Right renal cortex interstitium (tissue), 3 donors: ENCODE measurements around the gene MTUS2. TPM values are rescaled to one million over a fixed set of nuclear protein-coding genes. Genes with fewer than 3 reads are reported as not detected.

Experiments used
- DNase-seq, 3 donors: peaks; one replicate each; pipeline ENCODE4 v3.0.0-alpha.2; 2013; ENCODE audit warnings: low read depth in 3 of 3, low spot score in 2 of 3
- polyA plus RNA-seq, 3 donors: library from polyadenylated mRNA; unstranded; fragments of 120-200 nt; gene quantifications; one replicate each; pipeline ENCODE4 v1.2.1, GENCODE V29; 2013; ENCODE audit not compliant: insufficient read length in 3 of 3

MTUS2 gene
- 1 to 10 TPM in 2 of 3 donors, under 1 TPM in 1; 0.47 to 1.1 (median 1.0) TPM for polyA plus RNA-seq

DNA sequence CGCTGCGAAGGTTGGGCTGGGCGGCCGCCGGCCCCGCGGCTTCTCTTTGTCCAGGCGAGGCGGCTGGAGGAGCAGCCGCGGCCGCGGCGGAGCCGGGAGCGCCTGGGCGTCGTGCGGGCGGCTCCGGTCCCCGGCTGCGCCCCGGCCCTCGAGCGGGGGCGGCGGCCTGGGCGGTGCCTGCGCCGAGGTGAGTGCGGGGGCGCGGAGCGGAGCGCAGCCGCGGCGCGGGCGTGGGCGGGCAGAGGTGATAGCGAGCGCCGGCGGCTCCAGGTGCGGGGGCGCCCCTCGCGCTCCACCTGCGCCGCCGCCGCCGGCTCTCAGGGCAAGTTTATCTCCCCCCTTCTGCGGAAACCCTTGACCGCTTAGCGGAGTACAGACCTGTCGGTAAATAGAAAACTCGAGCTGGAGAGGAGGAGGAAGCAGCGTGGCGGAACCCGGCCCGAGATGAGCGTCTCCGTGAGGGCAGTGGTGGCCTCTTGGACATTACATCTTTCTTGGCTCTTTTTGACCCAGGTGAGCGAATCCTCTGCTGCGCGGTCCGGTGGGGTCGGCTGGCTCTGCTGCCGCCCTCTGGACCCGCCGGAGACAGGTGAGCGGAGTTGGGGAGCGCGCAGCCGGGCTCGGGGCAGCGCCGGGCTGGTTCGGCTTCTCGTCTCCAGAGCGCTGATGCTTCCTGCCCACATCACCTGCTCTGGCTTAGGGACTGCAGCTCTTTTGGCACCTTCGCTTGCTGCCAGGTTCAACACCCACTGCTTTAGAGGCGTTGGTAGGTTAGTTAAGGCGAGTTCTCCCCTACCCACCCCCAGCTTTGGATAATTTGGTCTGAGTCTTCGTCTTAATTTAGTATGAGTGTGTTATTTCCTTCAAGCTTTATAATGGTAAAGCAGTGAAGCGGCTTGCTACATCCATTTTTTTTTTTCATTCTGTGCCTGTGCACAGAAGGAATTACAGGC is at the start of gene MTUS2:
TSS of gene MTUS2 (plus strand) at position 241 of the 953 bp plus-strand sequence.
- DNase-seq = peak in 1 of 3 donors; percentile 4

DNA sequence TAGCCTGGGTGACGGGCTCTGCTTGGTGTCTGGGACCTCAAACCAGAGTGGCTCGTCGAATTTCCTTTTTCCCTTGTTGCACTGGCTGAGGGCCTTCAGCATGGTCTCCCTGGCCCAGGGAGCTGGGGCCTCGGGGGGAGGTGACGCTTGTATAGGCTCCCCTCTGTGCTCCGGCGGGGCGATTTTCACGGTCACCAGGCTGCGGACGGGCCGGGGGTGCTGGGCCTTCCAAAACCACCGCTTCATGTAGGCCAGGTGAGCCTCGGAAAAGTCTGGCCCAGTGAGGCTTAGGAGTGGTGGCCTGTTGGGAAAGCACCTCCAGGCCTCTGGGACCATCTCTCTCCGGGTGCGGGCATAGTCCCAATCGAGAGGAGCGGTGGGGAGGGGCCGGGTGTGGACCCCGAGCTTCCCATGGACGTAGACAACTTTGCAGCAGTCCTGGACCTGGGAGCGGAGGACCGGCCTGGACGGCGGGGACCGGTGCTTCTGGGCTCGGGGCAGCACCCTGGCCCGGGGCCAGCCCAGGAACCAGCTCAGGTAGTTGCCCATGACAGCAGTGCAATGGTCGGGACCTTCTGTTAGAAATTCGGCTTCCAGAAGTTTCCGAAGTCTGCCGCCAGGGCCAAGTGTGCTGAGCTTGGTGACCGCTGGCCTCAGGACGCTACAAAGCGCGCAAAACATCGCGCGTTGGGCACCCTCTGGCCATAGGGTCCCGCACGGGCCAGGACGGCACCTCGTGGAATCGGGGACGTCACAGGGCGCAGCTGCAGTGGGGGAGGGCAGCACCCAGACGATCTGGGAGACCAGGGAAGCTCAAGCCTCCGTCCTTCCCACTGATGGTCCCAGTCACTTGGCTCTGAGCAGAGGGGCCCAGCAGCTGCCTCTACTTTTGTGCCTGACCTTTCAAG is 41.6 kb upstream of the MTUS2 start:
- no peak for DNase-seq

DNA sequence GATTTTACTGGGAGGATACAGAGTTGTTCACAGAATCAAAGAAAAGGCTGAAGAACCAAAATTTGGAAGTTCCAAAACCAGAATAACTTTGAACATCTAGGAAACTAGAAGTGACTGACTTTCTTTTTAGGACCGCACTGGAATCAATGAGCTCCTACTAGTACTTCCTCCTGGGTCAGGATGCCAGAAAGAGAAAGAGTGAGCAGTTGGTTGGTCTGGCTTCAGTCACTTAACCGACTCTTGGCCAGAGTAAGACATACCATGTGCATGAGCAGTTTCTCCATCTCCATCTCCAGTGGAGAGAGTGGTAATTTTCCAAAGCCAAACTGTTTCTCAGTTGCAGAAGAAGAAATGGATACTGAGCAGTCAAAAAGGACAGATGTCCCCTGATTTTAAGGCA is 27.1 kb upstream of the MTUS2 start:
- no peak for DNase-seq

DNA sequence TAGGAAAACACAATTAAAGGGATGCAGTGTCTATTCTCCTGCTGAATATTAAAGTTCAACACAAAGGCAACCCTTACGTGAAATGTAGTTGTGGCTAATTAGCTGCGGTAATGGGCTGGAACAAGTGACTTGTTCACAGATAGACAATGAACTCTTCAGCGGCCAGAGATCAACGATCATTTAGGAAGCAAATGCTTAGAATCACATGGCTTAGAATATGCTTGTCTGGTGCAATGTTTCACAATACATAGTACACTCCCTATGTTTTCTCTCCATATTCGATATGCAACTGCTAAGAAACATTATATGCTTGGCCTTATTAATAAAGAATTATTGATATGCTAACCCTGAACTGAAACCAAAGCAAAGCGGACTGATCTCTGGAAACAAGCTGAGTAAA is 25.7 kb upstream of the MTUS2 start:
- no peak for DNase-seq

DNA sequence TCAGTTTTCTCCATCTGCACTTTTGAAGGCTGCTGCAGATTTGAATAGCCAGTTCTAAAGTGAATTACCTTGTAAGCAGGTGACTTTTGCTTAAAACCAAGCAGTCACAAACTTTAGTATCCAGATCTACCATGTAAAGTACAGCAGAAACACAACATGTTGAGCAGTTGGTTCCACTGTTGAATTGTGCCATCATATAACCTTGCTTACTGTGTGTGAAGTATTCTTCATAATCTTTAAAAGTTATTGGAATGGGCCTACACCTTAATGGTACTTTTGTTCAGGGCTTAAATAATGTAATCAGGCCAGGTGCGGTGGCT is 23.2 kb upstream of the MTUS2 start:
- no peak for DNase-seq

DNA sequence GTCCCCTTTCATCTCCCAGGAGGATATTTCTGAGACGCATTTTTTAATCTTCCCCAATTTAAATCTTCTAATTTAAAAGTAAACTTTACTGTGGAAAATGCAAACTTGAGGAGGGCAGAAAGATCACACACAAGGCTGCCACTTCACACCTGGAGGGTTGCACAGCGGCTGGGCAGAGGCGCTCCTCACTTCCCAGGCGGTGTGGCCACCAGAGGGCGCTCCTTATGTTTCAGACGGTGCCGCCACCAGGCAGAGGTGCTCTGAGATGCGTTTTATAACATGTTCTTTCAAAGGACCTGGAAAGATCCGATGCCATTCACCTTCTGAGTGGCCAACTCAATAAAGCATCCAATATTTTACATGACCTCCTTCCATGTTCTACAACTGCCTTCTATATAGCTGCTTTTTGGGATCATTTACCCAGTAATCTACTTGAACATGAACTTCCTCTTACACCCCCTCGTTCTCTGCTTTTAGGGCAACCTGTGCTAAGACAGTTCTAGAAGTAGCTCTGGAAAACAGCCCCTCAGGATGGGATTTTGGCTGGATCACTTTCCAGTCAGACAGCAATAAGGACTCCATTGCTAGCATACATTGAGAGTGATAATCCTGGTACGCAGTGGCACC is 14.8 kb upstream of the MTUS2 start:
- no peak for DNase-seq

DNA sequence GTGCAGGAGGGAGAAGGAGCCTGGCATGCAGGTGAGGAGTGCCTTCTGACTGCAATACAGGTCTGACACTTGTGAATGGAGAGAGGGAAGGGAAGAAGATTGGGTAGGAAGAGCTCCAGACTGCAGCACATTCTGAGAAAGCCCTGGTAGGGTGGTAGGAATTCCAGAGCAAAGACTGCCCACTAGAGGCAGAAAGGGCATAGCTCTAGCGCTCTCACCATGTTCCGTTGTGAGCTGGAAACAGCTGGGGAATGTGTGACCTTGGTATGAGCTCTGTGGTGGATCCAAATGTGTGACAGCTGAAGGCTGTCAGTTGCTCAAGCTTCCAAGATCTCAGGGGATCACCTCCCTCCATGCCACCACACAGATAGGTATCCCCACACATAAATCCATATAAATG is 2.9 kb upstream of the MTUS2 start:
- DNase-seq = no peak

DNA sequence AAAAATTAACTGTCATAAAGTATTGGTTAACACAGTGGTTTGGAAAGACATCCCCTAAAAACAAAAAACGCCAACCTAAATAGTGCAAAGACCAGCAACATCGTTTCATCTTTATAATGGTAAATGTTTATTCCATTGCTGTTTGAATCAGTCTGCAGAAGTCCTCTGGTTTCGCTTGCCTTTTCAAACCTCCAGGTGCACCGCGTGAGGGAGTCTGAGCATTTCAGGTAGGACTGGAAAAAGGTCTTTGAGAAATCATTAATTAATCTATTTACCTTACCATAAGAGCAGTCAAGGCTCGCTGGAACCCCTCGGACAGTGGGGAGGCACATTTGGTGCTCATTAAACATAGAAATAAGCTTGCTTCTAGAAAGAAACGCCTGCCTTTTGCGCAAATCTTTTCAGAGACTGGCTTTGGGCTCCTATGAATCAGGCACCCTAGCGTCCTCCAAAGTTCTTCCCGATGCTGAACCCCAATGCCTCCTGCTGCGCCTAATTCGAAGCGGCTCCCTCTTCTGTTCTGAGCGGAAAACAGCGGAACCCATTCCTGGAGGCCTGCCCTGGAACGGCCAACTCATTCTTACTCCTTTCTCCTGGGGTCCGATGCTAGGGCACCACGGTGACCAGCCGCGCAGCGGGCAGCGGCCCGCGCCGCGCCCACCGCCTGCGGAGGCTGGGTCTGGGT is 951 bp upstream of the MTUS2 start:
- DNase-seq = peak in 1 of 3 donors; percentile 13

DNA sequence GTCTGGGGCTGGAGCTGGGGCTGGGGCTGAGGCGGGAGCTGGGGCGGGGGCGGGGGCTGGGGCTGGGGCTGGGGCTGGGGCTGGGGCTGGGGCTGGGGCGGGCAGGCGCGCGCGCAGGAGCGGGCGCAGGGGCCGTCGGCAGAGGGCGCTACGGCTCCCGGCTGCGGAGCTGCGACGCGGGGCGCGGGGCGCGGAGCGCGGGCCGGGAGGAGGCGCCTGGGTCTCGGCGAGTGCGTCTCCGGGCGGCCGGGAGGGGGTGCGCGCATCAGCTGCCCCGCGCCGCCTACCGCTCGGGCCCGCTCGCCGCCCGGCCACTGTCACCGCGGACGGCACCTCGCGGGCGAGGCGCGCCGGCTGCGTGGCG is 422 bp upstream of the MTUS2 start:
- DNase-seq = peak in 1 of 3 donors; percentile 44

DNA sequence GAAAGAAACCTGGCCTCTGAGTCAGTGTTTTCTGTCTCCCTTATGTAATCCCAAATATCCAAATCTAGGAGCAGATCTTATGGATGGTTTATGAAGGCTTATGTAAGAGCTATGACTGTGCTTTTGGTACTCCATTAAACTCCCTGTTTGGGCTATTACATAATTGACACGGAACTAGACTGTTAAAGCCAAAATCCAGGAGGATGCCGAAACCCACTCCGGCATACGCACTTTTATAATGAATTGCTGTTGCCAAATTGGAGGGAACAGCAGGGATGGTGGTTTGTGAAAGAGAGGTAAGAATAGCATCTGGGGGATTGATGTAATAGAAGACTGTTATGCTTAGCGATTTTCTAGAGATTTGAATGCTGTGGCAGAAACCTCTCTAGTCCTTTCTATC is 2.0 kb downstream of the MTUS2 start:
- DNase-seq = no peak

DNA sequence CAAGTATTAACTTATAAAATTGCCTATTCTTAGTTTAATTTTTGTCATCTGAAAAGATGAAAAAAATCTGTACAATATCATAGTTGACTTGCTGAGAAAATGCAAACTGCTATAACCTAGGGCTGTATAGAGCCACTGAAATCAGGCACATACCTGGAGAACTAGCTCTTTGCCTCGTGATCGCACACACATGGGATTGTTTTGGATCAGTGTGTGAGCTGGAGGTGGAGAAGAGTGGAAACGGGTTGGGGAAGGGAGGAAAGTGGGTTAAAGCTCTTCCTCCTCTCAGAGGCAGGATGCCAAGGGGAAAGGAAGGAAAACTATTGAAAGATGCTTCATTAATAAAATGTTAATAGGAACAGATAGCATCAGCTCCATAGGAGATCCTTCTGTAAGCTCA is 2.7 kb downstream of the MTUS2 start:
- no peak for DNase-seq

DNA sequence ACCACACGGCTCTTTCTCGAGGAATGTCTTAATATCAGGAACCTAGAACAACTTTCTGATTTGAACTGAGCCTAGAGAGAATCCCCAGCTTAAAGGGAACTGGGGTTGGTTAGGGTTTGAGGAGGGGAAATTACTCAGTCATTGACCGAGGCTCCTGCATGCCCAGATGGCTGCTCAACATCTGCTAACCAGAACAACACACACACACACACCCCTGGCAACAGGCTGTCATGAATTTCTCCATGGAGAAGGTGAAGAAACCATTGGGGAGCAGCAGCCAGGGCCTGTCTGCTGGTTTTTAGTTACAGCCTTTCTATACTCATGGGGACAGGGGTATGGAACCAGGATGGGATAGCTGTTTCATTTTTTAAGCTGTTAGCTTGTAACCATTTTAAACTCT is 5.2 kb downstream of the MTUS2 start:
- DNase-seq = no peak

DNA sequence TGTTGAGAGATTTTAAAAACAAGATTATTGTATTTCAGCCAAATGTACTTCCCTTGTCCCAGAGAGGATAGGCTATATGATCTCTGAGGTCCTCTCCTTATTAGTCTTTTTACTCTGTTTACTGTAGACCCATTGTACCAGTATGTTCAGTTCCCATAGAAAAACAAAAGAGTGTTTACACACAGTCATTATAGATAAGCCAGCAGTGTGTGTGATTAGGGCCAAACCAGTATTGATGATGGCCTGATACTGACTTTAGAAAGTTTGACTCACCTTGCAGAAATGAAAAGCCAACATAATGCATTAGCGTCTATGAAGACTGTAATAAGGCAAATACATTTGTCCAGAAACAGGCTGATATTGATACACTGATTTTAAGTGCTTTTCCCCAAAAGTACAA is 6.2 kb downstream of the MTUS2 start:
- no peak for DNase-seq

DNA sequence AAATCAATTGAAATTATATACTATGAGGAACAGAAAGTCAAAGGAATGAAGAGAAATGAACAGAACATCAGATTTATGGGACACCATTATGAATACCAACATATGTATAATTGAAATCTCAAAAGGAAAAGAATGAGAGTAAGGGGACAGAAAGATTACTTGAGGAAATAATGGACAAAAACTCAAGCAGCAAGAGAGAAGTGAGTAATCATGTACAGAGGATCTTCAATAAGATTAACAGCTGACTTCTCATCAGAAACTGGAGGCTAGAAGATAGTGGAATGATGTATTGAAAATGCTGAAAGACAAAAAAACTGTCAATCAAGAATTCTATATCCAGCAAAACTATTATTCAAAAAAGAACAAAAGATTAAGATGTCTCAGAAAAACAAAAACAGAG is 10.4 kb downstream of the MTUS2 start:
- no peak for DNase-seq

DNA sequence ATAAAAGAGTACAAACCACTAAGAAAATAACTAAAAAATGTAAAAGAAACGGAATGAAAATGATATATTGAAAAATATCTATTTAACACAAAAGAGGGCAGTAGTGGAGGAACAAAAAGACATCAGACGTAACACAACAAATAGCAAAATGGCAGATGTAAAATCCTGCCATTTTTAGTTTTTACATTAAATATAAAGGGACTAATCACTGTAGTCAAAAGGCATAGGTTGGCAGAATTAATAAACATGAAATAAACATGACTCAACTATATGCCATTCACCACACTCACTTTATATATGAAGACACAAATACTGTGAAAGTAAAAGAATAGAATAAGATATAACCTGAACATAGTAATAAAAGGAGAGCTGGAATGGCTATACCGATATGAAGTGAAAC is 11.0 kb downstream of the MTUS2 start:
- DNase-seq = no peak

DNA sequence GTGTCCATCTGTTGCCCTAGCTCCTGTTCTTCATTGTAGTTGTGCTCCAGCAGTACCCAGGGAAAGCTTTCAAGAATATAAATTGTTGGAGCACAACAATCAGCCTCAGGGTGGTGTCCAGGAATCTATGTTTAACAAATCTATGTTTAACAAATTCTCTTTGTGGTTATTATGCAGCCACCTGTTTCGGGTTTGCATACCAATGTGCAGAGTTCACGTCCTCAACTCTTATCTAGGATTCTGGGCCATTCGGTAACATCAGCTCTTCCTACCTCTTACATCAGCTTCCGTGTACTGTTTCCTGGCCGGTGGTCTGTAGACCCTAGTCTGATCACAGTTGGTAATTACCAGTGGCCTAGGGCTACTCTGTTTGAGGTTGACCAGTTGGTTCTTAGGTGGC is 17.0 kb downstream of the MTUS2 start:
- DNase-seq = no peak

DNA sequence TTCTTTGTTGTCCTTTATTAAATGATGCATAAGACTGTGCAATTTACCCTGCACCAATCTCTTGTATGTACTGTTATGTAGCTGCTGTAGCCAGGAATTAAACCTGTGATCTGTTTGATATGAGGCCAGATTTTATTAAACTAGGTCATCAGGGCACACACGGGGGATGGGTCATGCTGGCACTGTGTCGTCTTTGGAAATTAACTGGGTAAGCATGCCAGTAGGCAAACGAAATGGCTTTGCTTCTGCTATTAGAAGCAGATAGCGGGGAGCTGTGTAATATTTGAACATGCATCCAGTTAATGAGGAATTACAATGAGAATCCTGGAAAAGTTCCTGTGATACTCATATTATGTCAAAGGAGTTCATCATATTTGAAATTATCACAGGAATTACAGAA is 23.5 kb downstream of the MTUS2 start:
- DNase-seq = no peak

DNA sequence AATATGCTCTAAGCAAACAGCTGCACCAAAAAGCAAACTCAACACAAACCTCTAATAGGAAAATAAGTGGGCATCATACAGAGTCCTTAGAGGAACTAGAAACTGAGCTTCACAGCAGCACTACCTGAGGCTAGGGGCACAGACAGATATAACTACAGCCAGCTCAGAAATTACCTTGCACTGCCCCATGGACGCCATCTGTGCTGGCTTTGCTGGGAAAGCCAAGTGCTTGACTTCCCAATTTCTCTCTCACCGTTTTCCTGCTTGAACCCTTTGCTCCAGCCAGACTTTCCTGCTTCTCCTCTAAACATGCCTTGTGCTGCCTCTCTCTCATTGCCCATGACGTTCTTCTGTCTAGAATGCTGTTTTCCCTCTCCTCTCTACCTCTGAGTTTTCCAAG is 29.3 kb downstream of the MTUS2 start:
- no peak for DNase-seq

DNA sequence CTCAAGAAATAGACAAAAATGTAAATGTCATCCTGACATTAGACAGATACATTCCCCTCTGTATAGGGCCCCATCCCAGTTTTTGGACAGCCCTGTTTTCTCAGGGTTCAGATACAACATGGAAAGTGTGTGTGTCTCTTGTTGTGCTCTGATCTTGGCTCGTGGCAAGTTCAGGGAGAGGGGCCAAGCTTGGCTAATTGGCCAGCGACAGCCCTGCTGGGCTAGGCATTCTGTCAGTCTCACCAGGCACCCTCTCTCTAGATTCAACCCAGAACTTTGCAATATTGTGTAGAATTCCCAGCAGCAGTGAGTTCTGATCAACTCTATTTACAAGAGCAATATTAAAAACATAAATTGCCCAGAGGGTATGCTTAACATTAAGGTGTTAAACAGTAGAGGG is 30.1 kb downstream of the MTUS2 start:
- no peak for DNase-seq

DNA sequence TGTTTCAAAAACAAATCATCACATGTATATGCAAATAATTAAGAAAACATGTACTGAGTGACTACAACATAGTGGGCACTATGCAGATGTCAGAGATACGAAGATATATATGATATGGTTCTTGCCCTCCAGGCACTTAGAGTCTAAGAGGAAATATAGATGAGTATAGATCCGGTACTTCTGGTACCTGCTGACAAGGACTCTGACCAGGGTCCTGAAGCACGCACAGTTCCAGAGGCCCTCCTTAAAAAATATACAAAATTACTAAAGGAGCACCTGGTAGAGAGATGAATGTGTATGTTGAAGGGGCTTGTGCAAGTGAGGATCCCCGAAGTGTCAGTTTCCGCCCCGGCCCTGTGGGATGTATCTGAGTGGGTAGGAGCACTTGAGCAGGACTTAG is 31.3 kb downstream of the MTUS2 start:
- no peak for DNase-seq

DNA sequence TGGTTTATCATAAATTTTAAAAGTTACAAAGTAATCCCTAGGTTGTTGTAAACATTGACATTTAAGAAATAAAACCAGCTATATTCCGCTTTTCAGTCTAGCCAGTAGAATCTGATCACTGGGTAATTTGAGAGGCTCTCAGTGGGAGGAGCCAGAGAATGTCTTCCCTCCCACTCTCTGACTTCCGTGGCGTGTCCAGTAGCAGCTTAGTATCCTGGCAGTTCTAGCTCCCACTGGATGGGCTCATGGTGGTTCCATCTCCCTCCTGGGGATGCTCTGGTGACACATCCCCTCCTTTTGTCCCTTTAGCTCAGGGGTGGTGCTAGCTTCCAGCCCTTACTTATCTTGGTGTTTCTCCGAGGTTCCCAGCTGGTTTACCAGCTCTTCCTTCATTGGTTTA is 34.5 kb downstream of the MTUS2 start:
- DNase-seq = no peak
